ENCODE measurements around the gene LRRC47.

The LRRC47 gene

GRCh38 chr1:3774276-3774945, 21.9 kb downstream of the LRRC47 start:
- Mint-ChIP-seq H3K4me1 (ENCODE audit: low read depth) (peaks cover 19% of the 10 kb centered on the region), H3K27ac (no peak overlapping the region), H3K4me3 (no peak overlapping the region), H3K27me3 (no peaks in the 10 kb centered on the region), H3K36me3 (ENCODE audit: low read depth) (peaks cover 6% of the 10 kb centered on the region), H3K9me3 (no peaks in the 10 kb centered on the region)
- no peak for DNase-seq

GRCh38 chr1:3773572-3774275, 22.6 kb downstream of the LRRC47 start:
- no peaks in the 10 kb centered on the region for H3K27me3 Mint-ChIP-seq

GRCh38 chr1:3772715-3773571, 23.4 kb downstream of the LRRC47 start, which contains the start of gene SMIM1:
Gene SMIM1, plus strand, starts transcription at chr1:3772749. Its CDS starts 2,625 bp downstream, at chr1:3775374.
- Mint-ChIP-seq H3K27ac (peak within 1 kb of the TSS; percentile 77), H3K9me3 (no peaks in the 10 kb centered on the region), H3K4me3 (peak within 1 kb of the TSS; percentile 76), H3K27me3 (no peaks in the 10 kb centered on the region), H3K36me3 (ENCODE audit: low read depth) (no peaks in the 10 kb centered on the region), H3K4me1 (ENCODE audit: low read depth) (peaks cover 19% of the 10 kb centered on the region)
- DNase-seq: peak; percentile 46

More at GRCh38 chr1:3773572-3774275, 22.6 kb downstream of the LRRC47 start:
- no peak for DNase-seq
- Mint-ChIP-seq H3K9me3 (no peaks in the 10 kb centered on the region), H3K4me3 (no peak overlapping the region), H3K27ac (no peak overlapping the region), H3K4me1 (ENCODE audit: low read depth) (peaks cover 19% of the 10 kb centered on the region), H3K36me3 (ENCODE audit: low read depth) (no peaks in the 10 kb centered on the region)

GRCh38 chr1:3772027-3772714, 24.1 kb downstream of the LRRC47 start:
- Mint-ChIP-seq H3K4me3 (peak overlapping the region; percentile 76), H3K36me3 (ENCODE audit: low read depth) (no peaks in the 10 kb centered on the region), H3K27me3 (no peaks in the 10 kb centered on the region), H3K27ac (peak overlapping the region; percentile 77), H3K4me1 (ENCODE audit: low read depth) (peaks cover 19% of the 10 kb centered on the region), H3K9me3 (no peaks in the 10 kb centered on the region)
- peak; percentile 91 for DNase-seq

- peak overlapping the region; percentile 77 for H3K27ac Mint-ChIP-seq
- H3K9me3 Mint-ChIP-seq: no peaks in the 10 kb centered on the region
- no peaks in the 10 kb centered on the region for H3K27me3 Mint-ChIP-seq
- peaks cover 19% of the 10 kb centered on the region for H3K4me1 Mint-ChIP-seq (ENCODE audit: low read depth)
- peak overlapping the region; percentile 76 for H3K4me3 Mint-ChIP-seq
- no peaks in the 10 kb centered on the region for H3K36me3 Mint-ChIP-seq (ENCODE audit: low read depth)
- no peak for DNase-seq
These were observed 24.9 kb downstream of the LRRC47 start for GRCh38 chr1:3771108-3772026.

- peak overlapping the region; percentile 76 for H3K4me3 Mint-ChIP-seq
- no peaks in the 10 kb centered on the region for H3K9me3 Mint-ChIP-seq
- H3K36me3 Mint-ChIP-seq (ENCODE audit: low read depth): no peaks in the 10 kb centered on the region
- H3K4me1 Mint-ChIP-seq (ENCODE audit: low read depth): peaks cover 15% of the 10 kb centered on the region
- DNase-seq: no peak
- no peak overlapping the region for H3K27ac Mint-ChIP-seq
- no peaks in the 10 kb centered on the region for H3K27me3 Mint-ChIP-seq
These were observed 26.1 kb downstream of the LRRC47 start for GRCh38 chr1:3770047-3770765.

- Mint-ChIP-seq H3K27me3 (peaks cover 7% of the 10 kb centered on the region), H3K9me3 (no peaks in the 10 kb centered on the region), H3K36me3 (ENCODE audit: low read depth) (no peaks in the 10 kb centered on the region), H3K27ac (no peak overlapping the region), H3K4me1 (ENCODE audit: low read depth) (peaks cover 13% of the 10 kb centered on the region), H3K4me3 (no peak overlapping the region)
- no peak for DNase-seq
These were observed 27.4 kb downstream of the LRRC47 start for GRCh38 chr1:3768811-3769390.

GRCh38 chr1:3767328-3767925, 28.9 kb downstream of the LRRC47 start:
- Mint-ChIP-seq H3K36me3 (ENCODE audit: low read depth) (no peaks in the 10 kb centered on the region), H3K27ac (no peak overlapping the region)

GRCh38 chr1:3763351-3764125, 32.8 kb downstream of the LRRC47 start:
- DNase-seq: no peak
- H3K27me3 Mint-ChIP-seq: peaks cover 25% of the 10 kb centered on the region
- H3K9me3 Mint-ChIP-seq: no peaks in the 10 kb centered on the region
- H3K4me1 Mint-ChIP-seq (ENCODE audit: low read depth): no peaks in the 10 kb centered on the region
- no peak overlapping the region for H3K4me3 Mint-ChIP-seq
- no peak overlapping the region for H3K27ac Mint-ChIP-seq
- no peaks in the 10 kb centered on the region for H3K36me3 Mint-ChIP-seq (ENCODE audit: low read depth)

More at GRCh38 chr1:3767328-3767925, 28.9 kb downstream of the LRRC47 start:
- peaks cover 13% of the 10 kb centered on the region for H3K4me1 Mint-ChIP-seq (ENCODE audit: low read depth)
- H3K9me3 Mint-ChIP-seq: no peaks in the 10 kb centered on the region
- no peak for DNase-seq
- H3K27me3 Mint-ChIP-seq: peaks cover 7% of the 10 kb centered on the region
- no peak overlapping the region for H3K4me3 Mint-ChIP-seq

GRCh38 chr1:3762873-3763228, 33.4 kb downstream of the LRRC47 start:
- no peak for DNase-seq
- Mint-ChIP-seq H3K27ac (no peak overlapping the region), H3K9me3 (no peaks in the 10 kb centered on the region), H3K4me1 (ENCODE audit: low read depth) (no peaks in the 10 kb centered on the region), H3K27me3 (peaks cover 25% of the 10 kb centered on the region), H3K36me3 (ENCODE audit: low read depth) (no peaks in the 10 kb centered on the region), H3K4me3 (no peak overlapping the region)

GRCh38 chr1:3762151-3762872, 34.0 kb downstream of the LRRC47 start:
- Mint-ChIP-seq H3K27me3 (peaks cover 25% of the 10 kb centered on the region), H3K36me3 (ENCODE audit: low read depth) (no peaks in the 10 kb centered on the region), H3K27ac (no peak overlapping the region), H3K4me1 (ENCODE audit: low read depth) (no peaks in the 10 kb centered on the region), H3K9me3 (no peaks in the 10 kb centered on the region), H3K4me3 (no peak overlapping the region)
- no peak for DNase-seq

Measured in activated T-cell treated with anti-CD3 and anti-CD28 coated beads, Interleukin-2, amount 50 U/mL, for 24 hours (primary cell).